Activated CD4-positive, alpha-beta T cell treated with anti-CD3 and anti-CD28 coated beads, Interleukin-2, amount 50 U/mL, for 48 hours (primary cell): ENCODE measurements around the gene IL1RAPL1.

Source experiments
- DNase-seq, 2 experiments: peaks; one replicate each; pipeline ENCODE4 v3.0.0-alpha.2; 2020

IL1RAPL1 gene

DNA sequence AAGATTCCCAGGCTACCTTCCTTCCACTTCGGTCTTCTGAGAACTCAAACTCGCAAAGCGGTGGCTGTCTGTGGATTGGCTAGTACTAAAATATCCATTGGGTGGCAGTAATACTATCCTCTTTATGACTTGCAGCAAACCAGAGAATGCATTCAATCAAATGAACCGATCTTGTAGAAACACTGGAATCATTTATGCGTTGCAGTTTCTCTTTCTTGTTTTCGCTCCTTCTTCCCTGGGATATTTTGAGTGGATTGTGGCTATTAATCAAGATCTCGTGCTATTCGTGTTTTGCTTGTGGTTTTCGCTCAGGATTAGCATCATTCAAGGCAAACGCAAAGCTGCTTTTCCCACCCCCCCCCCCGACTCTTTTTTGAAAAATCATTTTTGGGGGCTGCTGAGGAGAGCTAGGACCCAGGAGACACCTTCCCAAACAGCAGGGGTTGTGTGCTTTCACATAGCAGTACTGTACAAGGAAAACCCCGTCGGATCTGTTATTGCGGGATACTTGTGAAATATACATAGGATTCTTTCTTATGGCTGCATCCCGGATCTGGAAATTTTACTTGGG is at the start of gene IL1RAPL1:
Gene IL1RAPL1, plus strand, starts transcription at position 466 of the 571 bp plus-strand sequence.
- DNase-seq: no peak

DNA sequence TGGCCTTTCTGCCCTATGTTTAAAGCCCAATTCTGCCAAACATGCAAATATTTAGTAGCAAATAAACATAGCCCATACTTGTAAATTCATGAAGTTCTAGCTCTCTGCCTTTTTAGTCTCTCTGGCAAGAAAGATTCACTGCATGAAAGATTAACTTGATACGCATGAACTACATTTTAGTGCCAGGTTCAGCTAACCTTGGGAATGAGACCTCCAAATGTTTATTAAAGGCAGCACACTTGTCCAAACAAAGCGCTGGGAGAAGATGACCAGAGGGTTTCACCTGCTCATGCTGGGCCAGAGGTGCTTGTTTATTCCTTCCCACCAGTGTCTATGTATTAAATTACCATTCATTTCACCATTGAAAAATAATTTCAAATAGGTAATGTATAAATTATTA is 44.5 kb upstream of the IL1RAPL1 start:
- no peak for DNase-seq

DNA sequence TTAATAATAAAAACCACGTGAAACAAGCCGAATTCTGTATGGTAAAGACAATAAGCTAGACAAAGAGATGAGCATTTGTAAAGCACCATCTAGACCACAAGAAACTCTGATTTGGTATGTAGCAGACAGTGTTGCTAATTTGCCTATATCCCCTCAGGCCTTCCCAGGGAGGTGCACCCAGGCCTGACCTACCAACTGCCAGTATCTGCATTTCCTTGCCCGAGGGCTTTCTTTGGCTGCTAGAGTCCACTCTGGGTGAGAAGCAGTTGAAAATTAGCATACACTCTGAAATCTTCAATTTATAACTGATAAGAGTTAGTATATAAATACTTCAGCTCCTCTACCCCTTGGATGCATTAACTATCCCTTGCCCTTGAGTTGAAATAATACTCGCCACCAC is 37.4 kb upstream of the IL1RAPL1 start:
- DNase-seq: no peak

DNA sequence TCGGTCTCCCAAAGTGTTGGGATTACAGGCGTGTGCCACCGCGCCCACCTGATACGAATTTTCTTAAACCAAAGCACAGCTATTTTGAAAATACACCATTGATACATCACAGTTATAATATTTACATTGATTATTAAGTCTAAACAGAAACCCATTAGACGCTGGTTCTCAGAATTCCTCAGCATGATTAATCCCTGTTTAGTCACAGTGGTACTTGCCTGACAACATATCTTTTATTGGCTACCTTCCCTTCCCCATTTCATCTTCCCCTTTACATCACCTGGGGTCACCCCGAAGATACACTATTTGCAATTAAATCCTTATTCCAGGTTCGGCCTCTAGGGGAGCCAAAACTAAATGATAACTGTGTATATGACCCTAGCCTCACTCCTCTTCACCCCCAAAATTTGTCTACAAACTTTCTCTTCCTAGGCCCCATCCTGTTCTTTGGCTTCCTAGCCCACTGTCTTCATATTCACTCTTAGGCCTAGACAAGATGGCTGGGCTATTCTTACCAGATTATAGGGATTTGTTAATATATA is 36.8 kb upstream of the IL1RAPL1 start:
- no peak for DNase-seq

DNA sequence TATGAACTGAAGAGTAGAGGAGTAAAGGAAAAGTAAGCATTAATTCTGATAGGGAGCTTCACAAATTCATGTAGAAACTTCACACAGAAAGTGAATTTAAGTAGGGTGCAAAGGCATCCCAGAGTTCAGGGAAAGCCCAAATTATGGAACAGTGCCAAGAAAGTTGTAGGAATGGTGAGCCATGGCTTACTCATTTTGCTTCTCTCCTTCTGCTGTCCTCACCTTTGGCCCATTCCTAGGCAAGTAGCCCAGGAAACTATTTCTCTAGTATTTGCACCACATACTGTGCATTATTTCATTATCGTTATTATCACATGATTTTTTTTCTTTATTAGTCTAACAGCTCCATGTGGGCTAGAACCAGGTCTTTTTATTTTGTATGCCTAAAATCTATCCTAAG is 34.9 kb upstream of the IL1RAPL1 start:
- DNase-seq: no peak

DNA sequence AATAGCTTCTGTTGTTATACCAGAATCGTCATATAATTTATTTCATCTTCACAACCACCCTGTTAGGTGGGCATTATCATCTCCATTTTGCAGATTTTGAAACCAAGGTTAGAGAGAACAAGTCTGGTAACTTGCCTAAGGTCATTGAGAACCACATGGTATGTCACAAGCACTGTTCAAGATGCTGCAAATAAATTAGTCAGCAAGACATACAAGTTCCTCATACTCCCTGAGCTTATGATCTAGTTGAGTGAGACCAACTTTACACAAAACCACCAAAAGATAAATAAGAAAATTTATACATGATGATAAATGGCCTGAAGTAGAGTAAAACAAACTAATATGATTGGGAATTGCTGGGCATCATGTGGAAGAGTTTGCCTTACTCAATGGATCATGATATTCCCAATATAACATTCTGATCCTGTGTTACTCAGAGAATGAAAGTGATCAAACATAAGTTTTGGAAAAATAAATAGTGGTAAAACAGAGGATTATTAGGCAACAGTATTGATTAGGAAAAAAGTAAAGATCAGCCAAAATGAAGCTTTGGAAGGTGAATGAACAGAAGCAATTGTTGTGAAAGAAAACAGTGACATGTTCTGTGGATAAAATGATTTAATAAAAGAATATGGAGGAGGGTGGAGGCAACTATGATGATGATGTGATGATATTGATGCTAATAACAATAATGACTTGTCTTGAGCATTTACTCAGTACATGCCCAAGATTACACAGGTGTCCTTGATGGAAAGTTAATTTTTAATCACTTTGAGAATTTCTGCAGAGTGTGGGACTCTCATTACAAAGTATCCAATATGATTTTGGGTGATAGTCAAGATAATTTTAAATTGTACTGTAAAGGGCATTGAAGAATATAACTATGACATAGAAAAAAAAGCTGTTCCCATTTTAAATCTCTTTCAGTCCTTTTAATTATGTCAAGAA is 34.1 kb upstream of the IL1RAPL1 start:
- no peak for DNase-seq

DNA sequence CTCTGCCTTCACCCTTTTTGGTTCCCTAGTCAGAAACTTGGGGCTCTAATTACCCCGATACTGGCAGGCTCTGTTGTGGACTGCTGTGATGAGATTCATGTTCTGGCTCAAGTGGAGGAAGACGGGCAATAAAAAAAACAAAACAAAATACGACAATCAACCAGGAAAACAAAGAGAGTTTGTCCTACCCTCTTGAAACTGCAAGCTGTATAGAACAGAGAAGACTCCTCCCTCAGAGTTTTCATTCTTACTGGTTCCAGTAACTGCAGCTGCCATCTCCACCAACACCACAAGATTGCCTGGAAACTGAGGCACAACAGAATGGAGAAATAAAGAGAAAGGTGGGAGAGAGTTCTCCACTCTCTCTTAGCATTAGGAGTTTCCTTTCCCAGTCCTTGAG is 11.1 kb upstream of the IL1RAPL1 start:
- no peak for DNase-seq

DNA sequence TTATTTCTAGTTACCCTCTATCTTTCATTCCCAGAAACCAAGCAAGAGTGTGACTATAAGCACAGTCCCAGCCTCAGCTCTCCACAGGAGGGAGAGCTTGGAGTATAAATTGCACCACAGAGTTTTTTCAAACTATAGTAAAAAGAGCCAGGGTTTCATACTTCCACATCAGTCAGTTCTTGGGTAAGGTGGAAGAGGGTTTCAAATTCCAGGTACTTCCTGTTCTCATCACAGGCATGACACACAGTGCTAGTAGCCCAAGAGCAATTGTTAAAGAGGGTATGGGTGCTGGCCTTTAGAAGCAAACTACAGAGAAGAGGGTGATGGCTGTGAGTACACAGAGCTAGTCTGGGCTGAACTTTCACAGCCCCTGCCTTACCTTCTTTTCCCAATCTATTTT is 5.7 kb upstream of the IL1RAPL1 start:
- no peak for DNase-seq

DNA sequence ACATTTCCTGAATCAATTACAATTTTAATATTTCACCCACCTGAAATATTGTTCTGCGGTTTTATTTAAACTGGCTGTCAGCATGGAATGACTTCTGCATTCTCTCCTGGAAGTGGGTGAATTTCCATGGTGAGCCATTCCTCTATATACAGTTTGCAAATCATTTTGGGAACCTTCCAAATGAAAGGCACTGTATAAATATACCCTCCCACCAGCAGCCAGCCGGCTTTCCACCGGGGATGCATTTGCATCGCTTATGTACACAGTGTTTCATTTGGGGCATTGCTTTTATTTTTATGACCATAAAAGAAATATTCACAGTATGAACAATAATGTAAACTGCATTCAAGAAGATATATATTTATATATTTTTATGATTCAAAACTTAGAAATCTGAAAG is 4.7 kb upstream of the IL1RAPL1 start:
- no peak for DNase-seq

DNA sequence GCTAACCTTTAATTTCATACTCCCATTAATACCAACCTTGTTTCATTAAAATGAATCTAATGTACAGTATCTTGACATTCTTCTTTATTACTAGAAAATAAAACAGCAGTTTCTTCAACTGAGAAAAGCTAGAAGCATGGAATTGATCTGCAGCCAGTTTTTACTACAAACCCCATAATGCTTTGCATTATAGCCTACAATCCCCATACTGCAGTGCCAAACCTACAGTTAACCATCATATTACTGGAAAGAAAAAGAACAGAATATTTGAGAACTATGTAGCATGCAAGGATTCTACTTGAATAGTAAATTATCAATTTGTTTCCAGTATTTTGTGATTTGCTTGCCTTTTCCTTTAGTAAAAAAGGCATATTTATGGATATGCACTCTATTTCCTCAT is 3.2 kb upstream of the IL1RAPL1 start:
- DNase-seq: no peak

DNA sequence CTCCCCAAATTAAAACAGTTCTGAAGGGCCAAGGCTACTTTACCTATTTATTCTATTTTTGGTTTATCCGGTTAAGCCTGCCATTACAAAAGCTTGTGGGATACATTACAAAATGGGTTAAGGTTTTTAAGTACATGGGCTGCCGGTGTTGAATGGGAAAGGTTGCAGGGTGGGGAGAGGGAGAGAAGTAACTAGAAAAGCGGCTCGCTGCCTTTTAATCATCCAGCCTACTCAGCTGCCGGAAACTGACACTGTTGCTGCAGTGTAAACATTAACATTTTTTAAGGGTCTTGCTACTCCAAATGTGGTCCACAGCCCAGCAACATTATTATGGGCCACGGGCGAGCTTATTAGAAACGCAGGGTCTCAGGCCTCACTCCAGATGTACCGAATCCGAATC is 1.5 kb upstream of the IL1RAPL1 start:
- DNase-seq: no peak

DNA sequence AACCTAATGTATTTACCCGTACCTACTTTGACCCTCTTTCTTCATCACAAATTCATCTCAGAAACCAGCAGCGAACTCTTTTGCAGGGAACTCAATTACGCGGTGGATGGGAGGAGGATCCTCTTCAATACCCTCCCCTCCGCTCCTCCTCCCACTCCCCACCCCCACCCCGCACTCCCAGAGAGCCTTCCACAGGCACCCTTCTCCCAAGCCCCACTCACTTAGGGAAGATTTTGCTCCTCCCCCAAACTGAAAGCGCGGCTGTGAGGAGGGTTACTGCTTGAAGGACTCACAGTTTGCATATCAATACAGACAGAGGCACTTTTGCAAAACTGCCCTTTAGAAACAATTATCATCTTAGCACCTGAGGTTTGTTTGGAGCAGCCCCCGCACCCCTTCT is 960 bp upstream of the IL1RAPL1 start:
- no peak for DNase-seq

DNA sequence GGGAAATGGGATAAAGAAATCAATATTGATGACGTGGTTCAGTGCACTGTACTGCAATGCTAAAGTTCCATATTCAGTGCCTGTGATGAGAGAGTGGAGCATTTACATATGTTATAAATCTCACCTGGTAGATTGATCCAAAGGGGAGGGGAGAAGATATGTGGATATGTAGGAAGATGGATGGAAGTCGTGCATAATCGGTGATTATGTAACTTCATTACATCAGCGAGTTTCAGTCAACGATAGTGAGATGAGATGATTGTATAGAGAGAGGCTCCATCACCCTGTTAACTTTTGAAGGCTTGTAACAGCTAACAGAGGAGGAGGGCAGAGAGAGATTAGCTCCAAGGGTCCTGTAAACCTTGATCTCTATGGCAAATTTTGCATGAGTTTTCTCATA is 1.8 kb downstream of the IL1RAPL1 start:
- no peak for DNase-seq

DNA sequence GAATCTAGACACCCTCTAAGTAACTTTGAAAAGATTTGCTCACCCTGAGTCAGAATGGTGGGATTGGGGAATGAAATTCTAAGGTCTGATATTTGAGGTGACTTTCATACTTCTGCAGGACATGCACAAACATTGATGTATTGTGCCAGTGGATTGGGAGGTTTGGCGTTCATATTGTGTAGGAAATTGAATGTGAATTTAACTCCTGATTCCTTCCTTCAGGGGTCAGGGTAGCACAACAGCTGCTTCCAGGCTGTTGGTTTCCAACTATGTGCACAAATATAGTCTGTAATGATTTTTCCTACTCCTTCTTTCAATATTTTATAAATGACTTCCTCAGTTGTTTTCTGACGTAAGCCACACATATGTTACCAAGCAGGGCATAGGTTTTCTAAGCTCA is 3.1 kb downstream of the IL1RAPL1 start:
- DNase-seq: no peak

DNA sequence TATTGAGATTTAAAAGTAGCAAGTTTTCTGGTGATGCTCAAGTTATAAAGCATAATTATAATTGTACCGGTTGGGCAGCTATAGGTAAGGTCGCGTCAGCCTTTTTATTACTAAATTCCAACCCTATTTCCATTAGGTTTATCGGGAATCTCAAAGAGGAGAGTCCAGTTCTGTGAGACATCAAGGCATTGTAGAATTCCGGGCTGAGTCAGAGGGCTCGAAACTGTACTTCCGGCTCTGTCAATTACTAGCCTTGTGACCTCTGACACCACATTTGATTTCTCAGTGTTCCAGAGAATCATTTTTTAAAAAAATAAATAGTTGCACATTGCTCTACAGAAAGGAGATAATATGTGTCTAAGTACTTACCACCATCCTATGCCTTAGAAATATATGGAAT is 4.3 kb downstream of the IL1RAPL1 start:
- no peak for DNase-seq

DNA sequence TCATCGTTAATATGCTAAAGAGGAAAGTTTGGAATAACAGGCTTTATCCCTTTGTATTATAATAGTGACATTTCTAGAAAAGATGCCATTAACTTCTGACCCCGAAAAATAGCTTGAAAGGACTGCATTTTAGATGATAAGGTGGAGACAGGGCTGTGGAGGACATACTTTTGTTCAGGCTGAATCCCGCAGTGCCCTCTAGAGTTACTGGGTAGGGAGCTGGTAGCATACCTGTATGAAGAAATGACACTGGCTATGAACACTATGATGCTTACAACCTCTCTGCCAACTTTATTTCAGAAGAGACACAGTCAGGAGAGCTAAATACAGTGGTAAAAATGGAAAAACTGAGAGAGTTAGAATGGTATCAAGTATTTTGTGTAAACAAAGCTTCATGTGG is 8.1 kb downstream of the IL1RAPL1 start:
- no peak for DNase-seq

DNA sequence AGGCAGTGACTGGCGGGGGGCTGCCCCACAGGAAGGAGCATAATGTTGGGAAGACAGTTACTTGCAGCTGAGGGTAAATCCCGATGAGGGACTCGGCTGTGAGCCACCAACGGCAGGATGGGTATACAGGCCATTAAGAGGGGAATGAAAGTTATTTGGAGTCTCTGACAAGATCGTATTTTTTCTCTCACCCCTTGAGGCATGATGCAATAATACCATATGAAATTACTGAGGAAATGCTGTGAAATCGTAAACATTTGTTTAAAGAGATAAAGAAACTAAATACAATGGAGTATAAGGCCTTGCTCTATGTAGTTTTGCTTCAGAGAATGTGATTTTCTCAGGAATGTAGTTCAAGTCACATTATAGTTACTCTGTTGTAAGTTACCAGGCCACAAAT is 12.7 kb downstream of the IL1RAPL1 start:
- DNase-seq: no peak

DNA sequence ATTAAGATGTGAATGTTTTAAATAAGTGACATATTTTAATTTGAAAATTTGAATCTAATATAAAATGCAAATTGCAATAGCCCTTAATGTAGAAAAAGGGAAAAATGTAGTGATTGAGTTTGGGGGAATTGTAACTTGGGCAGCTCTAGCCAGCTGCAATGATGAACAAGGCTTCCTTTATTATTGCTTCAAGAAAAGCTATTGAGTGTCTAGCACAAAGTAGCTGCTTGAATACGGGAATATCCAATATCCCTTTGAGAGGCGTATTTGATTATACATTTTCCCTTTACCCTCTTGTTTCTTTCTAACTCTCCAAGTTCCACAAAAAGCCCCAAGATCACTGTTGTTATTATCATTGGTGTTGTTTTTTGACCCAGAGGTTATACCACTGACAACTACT is 21.8 kb downstream of the IL1RAPL1 start:
- no peak for DNase-seq

DNA sequence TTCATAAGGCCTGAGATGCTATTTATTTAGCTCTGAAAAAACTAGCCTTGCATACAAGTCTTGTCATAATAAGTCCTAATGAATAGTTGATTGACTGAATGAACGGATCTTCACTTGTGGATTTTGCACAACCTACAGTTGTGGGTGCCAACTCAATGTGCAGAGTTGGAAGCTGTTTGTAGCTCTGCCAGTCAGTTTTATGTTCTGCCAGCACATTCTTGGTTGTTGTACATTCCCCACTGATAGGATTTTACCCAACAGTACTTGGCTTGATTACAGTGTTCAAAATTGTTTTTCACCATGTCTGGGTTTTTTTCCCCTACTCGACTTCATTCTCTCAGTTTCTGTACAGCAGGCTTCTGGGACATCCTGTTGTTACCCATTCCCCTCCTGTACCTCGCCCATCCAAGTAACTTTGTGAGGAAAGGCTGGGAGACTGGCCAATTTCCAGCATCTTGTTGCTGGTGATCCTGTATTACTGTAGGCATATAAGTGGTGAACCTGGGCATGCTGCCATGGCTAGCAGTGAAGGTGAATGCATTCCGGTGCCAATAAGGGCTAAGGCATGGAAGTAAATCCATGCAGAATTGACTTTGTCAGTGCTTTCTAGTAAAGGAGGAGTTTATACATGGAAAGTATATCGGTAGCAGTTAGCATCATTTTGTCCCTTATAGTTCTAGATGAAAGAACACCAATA is 22.8 kb downstream of the IL1RAPL1 start:
- no peak for DNase-seq

DNA sequence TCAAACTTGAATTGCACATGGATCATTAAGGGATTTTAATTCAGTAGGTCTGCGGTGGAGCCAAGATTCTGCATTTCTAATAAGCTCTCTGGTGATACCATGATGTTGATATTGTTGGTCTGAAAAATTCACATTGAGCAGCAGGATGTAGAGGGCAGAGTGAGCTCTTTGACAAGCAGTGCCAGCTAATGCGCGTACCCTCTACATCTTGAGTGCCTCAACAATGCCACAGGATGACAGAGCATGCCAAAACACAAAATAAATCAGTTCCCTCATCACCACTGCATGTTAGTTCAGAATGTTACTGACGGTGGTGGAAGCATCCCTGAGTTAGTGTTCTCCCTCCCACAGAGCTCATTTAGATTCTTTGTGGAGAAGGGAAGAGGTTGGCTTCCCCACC is 23.5 kb downstream of the IL1RAPL1 start:
- no peak for DNase-seq

DNA sequence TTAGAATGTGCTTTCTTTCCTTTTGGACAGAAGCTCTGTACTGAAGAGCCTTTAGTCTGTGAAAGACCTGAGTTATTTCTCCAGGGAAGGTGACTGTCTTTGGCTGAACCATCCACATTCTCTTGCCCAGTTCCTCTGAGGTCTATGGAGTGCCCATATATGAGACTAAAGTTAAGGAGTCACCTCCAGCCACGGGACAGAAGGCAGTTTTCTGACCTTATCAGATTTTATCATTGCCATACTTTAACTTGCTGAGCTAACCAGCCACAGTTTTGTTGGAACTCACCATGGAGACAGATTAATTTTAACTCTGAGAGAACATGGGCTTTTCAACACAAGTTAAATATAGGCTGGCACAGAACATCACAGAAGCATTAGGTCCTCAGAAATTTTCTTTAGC is 26.3 kb downstream of the IL1RAPL1 start:
- no peak for DNase-seq

DNA sequence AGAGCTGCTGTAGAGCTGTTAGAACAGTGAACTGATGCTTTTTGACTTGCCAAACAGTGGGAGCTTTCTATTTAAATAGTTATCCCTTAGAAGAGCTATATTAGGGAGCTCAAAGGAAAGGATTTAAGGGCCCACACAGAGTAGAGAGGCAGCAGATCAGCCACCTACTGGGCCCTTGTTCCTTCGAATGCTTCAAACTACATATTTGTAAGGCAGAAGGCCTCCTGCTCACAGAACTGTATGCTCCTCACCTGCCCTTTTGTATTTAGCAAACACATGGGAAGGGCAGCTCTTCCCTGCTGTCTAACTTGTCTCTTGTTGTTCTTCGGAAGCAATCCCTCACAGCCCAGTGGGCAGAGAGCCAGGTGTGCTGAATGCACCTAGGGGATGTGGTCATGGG is 38.0 kb downstream of the IL1RAPL1 start:
- no peak for DNase-seq

DNA sequence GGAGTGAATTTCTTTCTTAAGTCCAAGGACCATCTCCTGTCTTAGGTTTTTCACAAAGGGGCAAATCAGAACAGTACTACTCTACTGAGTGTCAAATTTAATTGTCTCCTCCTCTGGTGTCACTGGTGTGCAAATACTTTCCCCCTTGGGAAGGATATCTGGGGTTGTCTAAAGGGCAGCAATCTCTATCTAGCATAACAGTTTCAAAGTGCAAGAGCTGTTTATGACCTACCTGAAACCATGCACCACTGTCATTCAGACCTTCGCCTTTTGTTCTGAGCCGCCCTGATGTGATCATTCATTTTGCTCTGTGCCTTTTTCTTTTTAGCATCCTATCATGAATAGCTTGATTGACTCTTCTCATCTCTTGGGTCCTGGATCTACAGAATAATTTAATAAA is 39.3 kb downstream of the IL1RAPL1 start:
- DNase-seq: no peak

DNA sequence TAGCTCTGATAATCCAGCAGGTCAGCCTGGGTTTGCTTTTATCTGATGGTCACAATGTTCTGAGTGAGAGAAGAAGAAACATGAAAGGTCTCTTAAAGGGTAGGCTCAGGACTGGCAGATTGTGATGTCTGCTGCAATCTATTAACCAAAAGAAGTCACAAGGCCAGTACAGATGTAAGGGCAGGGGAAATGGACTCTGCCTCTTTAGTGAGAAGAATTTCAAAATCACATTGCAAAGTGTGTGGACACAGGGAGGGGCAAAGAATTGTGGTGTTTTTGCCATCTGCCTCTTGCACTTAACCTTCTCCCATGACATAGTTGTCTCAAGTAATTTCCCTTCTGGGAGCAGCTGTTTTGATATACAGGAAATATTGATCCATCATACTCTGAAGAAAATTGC is 40.9 kb downstream of the IL1RAPL1 start:
- DNase-seq: no peak
